GM19240 (cell line): ENCODE data around the gene EN1.

Experiments
- DNase-seq: peaks from one replicate; pipeline ENCODE4 v3.0.0; 2011; ENCODE audit warnings: low spot score; ENCODE audit not compliant: insufficient read length

EN1 gene

GRCh38 chr2:118843483-118844132 is 3.8 kb downstream of the EN1 start:
- DNase-seq: no peak

- no peak for DNase-seq
Measured at GRCh38 chr2:118842661-118843482, 4.6 kb downstream of the EN1 start.

- DNase-seq: no peak
Measured at GRCh38 chr2:118841828-118842461, 5.5 kb downstream of the EN1 start.

- no peak for DNase-seq
Measured at GRCh38 chr2:118841450-118841827, 6.0 kb downstream of the EN1 start.

GRCh38 chr2:118838741-118839455 is 8.6 kb downstream of the EN1 start:
- DNase-seq: no peak

GRCh38 chr2:118837621-118838020 is 9.8 kb downstream of the EN1 start:
- DNase-seq: no peak

- no peak for DNase-seq
Measured at GRCh38 chr2:118837067-118837466, 10.4 kb downstream of the EN1 start.

GRCh38 chr2:118836411-118836930 is 11.0 kb downstream of the EN1 start:
- DNase-seq: no peak

- no peak for DNase-seq
Measured at GRCh38 chr2:118835746-118836410, 11.6 kb downstream of the EN1 start.

GRCh38 chr2:118834901-118835745 is 12.3 kb downstream of the EN1 start:
- DNase-seq: no peak

GRCh38 chr2:118834440-118834810 is 13.0 kb downstream of the EN1 start:
- DNase-seq: no peak

- no peak for DNase-seq
Measured at GRCh38 chr2:118833716-118834439, 13.6 kb downstream of the EN1 start.

GRCh38 chr2:118832791-118833715 is 14.4 kb downstream of the EN1 start:
- DNase-seq: no peak

- DNase-seq: no peak
Measured at GRCh38 chr2:118832071-118832790, 15.2 kb downstream of the EN1 start.

- DNase-seq: no peak
Measured at GRCh38 chr2:118830881-118831280, 16.6 kb downstream of the EN1 start.

- no peak for DNase-seq
Measured at GRCh38 chr2:118830118-118830517, 17.3 kb downstream of the EN1 start.

- DNase-seq: no peak
Measured at GRCh38 chr2:118826093-118826492, 21.4 kb downstream of the EN1 start.

GRCh38 chr2:118823633-118824032 is 23.8 kb downstream of the EN1 start:
- no peak for DNase-seq
